HTERT RPE-1 (cell line): ENCODE measurements around the gene PRR7.

Source experiments
- in situ Hi-C: fragments of 300-500 bp; cut with MboI; formaldehyde crosslinking; loops from 4 replicates; pipeline ENCODE4 v1.14.3; 2020; ENCODE audit warnings: low sequenced_read_pairs

Gene PRR7

GRCh38 chr5:177450667-177451424, 4.2 kb downstream of the PRR7 start:
- in situ Hi-C loops: no loop called here

DNA sequence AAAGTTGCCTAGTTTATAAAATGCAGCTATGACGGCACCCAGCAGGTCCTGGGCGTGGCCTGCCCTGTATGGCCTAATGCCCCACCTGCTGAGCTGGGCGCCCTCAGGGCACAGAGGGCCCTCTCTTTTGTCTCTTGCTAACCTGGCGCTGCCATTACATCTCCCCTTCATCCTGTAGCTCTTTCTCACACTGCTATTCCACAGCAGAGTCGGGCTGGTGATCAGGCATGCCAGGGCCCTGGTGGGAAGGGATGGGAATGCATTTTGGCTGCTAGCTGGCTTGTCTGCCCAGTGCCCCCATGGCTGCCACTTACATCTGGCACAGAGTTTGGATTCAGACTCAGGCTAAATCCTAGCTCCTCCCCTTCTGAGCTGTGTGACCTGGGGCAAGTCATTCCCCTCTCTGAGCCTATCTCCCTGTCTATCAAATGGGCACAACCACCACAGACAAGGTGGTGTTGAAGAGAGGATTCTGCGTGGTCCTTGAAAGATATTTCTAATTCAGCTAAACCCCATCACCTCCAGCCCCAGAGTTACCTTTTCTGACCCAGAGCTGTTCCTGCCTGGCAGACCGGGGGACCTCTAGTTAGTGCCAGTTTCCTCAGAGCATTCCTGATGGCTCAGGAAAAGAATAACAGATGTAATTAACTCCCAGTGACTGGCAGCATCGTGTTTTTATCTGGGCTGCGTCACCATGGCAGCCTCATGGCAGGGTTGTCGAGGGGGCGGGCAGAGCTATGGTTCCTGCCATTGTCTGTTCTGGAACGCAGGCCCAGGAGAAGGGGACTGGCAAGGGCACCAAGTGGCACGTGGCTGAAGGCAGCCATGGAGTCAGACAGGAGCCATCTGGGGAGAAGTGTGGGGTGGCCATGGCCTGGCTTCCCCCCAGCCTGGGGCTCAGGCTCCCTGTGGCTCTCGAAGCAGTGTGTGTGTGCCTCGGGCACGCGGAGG, 6.3 kb downstream of the PRR7 start:
- in situ Hi-C loops: no loop called here

GRCh38 chr5:177453852-177454396, 7.3 kb downstream of the PRR7 start:
- in situ Hi-C loops: no loop called here

DNA sequence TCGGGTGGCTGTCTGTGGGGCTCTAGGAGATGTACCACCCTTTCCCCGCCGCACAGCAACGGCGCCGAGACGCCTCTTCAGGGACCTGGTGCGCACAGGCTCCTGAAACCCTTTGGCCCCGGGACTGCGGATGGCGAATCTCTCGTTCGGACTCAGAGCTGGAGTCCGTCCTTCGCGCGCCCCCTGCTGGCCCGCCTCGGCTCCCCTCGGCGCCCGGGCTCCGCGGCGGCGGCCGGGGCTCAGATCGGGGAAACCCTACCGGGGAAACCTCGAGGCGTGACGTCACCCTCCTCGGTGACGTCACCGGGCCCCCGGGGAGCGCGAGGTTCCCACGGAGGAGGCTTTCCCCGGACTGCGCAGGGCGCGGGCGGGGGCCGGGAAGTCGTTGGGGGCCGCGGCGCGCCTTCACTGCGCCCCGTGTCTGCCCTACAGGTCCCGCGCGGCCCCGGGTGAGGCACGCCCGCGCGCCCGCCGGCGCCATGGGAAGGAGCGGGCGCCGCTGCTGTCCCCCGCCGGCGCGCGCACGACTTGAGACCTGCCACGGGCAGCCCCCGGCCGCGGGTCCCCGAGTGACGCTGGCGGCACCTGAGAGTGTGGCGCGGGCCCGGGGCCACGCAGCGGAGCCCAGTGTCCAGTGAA, 7.9 kb downstream of the PRR7 start:
- in situ Hi-C loops: no loop called here

GRCh38 chr5:177455036-177455660, 8.5 kb downstream of the PRR7 start:
- in situ Hi-C loops: no loop called here

- in situ Hi-C loops: no loop called here
These were observed 9.3 kb downstream of the PRR7 start for GRCh38 chr5:177455661-177456590.

GRCh38 chr5:177456591-177456964, 10.0 kb downstream of the PRR7 start:
- in situ Hi-C loops: no loop called here

DNA sequence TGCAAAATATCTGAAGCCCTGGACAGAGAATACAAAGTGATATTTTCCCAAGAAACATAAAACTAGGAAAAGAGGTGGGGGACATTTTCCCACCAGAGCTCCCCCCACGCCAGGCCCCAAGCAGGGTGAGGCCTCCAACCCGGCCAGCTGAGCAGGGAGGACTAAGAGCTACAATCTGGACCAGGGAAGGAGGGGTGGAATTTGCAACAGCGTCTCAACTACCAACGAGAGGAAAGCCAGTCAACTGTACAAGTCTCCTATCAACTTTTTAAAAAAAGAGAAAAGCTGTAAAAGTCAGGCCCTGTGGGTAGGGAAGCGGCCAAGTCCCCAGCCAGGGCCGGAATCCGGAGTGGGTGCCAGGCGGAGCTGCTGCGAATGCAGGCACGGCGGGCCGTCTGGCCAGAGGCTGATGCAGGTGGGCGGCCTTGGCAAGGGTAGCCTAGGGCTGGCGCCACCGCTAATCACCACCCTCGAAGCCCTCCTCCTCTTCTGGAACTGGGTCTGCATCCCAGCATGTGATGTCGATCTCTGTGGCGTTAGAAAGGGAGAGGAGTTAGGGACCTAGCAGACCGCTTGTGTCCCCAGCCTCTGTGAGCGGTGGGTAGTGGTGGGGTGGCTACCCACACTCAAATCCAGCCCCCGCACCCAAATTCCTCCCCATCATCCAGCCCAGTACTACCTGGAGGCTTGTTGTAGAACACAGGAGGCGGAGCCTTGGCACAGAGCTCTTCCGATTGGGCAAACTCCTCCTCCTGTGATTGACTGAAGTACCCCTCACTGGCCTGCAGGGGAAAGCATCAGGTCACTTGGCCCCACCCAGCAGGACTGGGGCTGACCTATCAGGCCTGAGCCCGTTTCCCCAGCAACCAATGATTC, 10.6 kb downstream of the PRR7 start:
- in situ Hi-C loops: no loop called here

DNA sequence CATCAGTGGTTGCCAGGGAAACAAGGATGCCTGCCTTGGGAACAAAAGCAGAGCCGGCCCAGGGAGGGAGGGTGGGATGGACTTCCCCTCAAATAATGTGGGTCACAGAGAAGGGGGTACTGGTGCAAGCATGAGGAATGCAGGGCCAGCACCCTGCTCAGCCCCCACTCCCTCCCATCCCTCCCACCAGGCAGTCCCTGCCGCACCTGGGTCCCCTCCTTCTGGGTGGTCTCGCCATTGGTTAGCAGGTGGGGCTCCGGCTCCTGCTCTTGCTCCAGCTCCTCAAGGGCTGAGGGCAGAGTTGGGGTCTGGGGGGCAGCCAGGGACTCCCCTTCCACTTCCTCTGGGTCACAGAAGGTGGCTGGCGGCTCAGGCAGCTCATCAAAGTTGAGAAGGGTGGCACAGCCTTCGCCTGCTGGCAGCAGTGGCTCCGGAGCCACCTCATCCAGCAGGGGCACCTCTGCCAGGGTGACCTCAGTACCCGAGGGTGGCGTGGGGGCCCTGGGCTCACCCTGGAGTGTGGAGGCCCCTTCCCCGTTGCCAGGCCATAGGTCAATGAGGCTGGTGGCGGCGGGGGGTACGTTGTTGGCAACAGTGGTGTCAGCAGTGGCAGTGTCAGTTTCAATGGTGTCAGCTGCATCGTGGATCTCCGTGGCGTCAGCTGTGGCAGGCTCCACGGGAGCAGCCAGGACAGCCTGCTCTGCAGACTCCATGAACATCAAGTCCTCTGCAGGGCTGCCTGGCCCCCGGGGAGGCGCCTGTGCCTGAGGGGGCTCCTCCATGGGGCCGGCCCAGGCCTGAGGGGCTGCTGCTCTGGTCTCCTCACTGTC, 11.5 kb downstream of the PRR7 start:
- in situ Hi-C loops: no loop called here

GRCh38 chr5:177458912-177459350, 12.3 kb downstream of the PRR7 start:
- in situ Hi-C loops: no loop called here

- in situ Hi-C loops: no loop called here
These were observed 12.7 kb downstream of the PRR7 start for GRCh38 chr5:177459357-177459756.

GRCh38 chr5:177459819-177460628, 13.4 kb downstream of the PRR7 start:
- in situ Hi-C loops: no loop called here

DNA sequence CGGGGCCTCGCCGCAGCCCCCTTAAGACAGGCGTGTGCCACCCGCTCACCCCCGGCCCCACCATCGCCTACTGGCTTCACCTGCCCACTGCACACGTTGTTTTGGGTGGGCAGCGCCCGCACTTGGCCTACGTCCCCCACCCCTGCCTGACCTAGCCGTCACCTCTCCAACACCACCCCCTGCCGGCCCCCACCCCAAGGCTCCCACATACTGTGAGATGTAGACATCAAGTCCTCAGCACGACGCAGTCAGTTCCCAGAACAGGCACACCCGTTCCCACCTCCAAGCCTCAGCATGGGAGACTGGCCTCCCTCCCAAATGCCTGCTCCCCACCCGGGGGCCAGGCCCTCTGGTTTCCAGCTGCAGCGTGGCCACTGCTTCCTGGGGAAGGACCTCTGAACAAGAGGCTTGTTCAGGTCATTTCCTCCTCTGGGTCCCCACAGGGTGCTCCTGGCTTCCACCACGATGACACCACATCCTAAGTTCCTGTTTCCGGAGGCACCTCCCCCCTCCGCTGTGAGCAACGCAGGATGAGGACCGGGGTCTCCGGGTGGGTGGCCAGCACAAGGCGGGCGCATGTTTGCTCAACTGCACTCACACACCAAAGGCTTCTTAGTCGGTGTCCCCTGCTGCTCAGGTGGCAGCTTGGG, 15.5 kb downstream of the PRR7 start:
- in situ Hi-C loops: no loop called here

- in situ Hi-C loops: no loop called here
These were observed 18.4 kb downstream of the PRR7 start for GRCh38 chr5:177465044-177465443.

DNA sequence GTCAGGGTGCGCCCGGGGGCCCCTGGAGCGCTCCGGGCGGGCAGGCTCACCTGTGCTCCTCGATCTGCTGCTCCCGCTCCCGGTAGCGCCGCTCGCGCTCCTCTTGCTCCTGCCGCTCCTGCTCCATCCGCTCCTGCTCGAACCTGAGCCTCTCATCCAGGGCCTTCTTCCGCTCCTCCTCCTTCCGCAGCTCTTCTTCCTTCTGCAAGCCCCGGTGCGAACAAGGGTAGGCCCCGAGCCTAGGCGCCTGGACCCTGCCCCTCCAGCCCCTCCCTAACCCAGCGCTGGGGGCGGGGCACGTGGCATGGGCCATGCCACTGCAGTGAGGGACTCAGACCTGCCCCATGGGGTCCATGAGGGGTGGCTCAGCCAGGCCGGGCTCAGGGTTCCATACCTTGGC, 20.2 kb downstream of the PRR7 start:
- in situ Hi-C loops: no loop called here

- in situ Hi-C loops: no loop called here
These were observed 20.8 kb downstream of the PRR7 start for GRCh38 chr5:177467436-177467835.

DNA sequence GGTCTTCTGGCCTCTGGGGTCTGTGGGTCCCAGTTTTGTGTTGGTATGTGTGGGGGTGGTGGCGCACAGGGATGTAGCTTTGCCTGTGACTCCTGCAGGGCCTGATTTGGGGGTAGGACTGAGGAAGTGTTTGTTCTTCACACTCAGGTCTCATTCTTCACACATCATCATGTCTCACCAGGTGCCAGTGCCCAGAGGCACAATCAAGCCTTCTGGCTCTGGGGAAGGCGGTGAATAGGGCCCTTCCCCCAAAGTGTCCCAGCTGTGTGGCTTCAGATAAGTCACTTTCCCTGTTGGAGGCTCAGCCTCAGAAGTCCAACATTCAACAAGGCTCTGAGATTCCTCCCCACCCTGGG, 21.7 kb downstream of the PRR7 start:
- in situ Hi-C loops: no loop called here
